Keratinocyte (primary cell): ENCODE measurements around the gene SPAG5. TPM values are rescaled to one million over a fixed set of nuclear protein-coding genes. Genes with fewer than 3 reads are reported as not detected.
"Not testable (repeated sequence)": the region's sequence is repeated elsewhere in the genome, so short reads cannot be mapped to it uniquely, and the experiment has no call there.

Source experiments
- DNase-seq: peaks from one replicate; pipeline ENCODE4 v3.0.0-alpha.2; 2011; ENCODE audit warnings: low read depth, missing footprints, low spot score
- FAIRE-seq: peaks from 2 replicates; lab custom pipeline; 2011; peaks lifted over from hg19 to GRCh38; lab: Jason Lieb, UNC
- H2AFZ ChIP-seq: 2 replicates; pipeline ENCODE4 v1.6.0; 2012; ENCODE audit warnings: low read length, control low read depth, inconsistent platforms; ENCODE audit not compliant: control insufficient read depth
- H3K27ac ChIP-seq: 2 replicates; pipeline ENCODE4 v1.5.1; 2011; ENCODE audit warnings: low read length; ENCODE audit not compliant: control insufficient read depth, insufficient read depth
- H3K27me3 ChIP-seq: 3 replicates; pipeline ENCODE4 v1.6.0; 2011; ENCODE audit warnings: low read length; ENCODE audit not compliant: control insufficient read depth, insufficient read depth; ENCODE audit errors: extremely low read depth
- H3K36me3 ChIP-seq, 2 experiments: 2 replicates in 1 of 2; 3 replicates in 1 of 2; pipeline ENCODE4 v1.5.1; 2011; ENCODE audit warnings: low read length in 2 of 2, mild to moderate bottlenecking in 1 of 2; ENCODE audit not compliant: control insufficient read depth in 2 of 2, insufficient read depth in 2 of 2; ENCODE audit errors: extremely low read depth in 1 of 2
- H3K4me1 ChIP-seq: 3 replicates; pipeline ENCODE4 v1.5.1; 2011; ENCODE audit warnings: low read length; ENCODE audit not compliant: control insufficient read depth, insufficient read depth; ENCODE audit errors: extremely low read depth
- H3K4me2 ChIP-seq: 3 replicates; pipeline ENCODE4 v1.6.0; 2011; ENCODE audit warnings: low read depth, low read length; ENCODE audit not compliant: control insufficient read depth, insufficient read depth; ENCODE audit errors: extremely low read depth
- H3K4me3 ChIP-seq, 3 experiments: fragments of 200-600 bp in 1 of 3; sonication (generic) in 1 of 3; 2 replicates in 2 of 3; 3 replicates in 1 of 3; pipeline ENCODE4 v1.5.1; 2011 to 2016; ENCODE audit warnings: low read length in 3 of 3, mild to moderate bottlenecking in 3 of 3, control low read depth in 2 of 3, inconsistent platforms in 1 of 3, low read depth in 1 of 3, mixed read lengths in 1 of 3, mixed run types in 1 of 3, moderate library complexity in 1 of 3; ENCODE audit not compliant: control insufficient read depth in 2 of 3, insufficient read depth in 2 of 3; ENCODE audit errors: extremely low read depth in 1 of 3
- H3K79me2 ChIP-seq: 2 replicates; pipeline ENCODE4 v1.6.0; 2012; ENCODE audit warnings: low read length; ENCODE audit not compliant: control insufficient read depth, insufficient read depth
- H3K9ac ChIP-seq: 3 replicates; pipeline ENCODE4 v1.6.0; 2011; ENCODE audit warnings: low read length; ENCODE audit not compliant: control insufficient read depth, insufficient read depth; ENCODE audit errors: extremely low read depth
- H3K9me1 ChIP-seq: 3 replicates; pipeline ENCODE4 v1.6.0; 2011; ENCODE audit warnings: low read length; ENCODE audit not compliant: control insufficient read depth, insufficient read depth; ENCODE audit errors: extremely low read depth
- H3K9me3 ChIP-seq: 2 replicates; pipeline ENCODE4 v1.5.1; 2012; ENCODE audit warnings: low read depth, low read length; ENCODE audit not compliant: control insufficient read depth
- H4K20me1 ChIP-seq: 3 replicates; pipeline ENCODE4 v1.6.0; 2011; ENCODE audit warnings: low read length; ENCODE audit not compliant: control insufficient read depth, insufficient read depth; ENCODE audit errors: extremely low read depth
- EZH2 ChIP-seq: IDR thresholded peaks from one replicate; pipeline ENCODE4 v1.6.1; 2012; ENCODE audit warnings: inconsistent platforms, mild to moderate bottlenecking, low read length, moderate library complexity
- dilution Hi-C: fragments of 300-500 bp; cut with MboI; formaldehyde crosslinking; loops from one replicate; pipeline ENCODE4 v1.7.0; 2020; ENCODE audit warnings: low sequenced_read_pairs; ENCODE audit not compliant: extremely low pct_ligation_motif_present
- polyA plus RNA-seq, 5 experiments: library from polyadenylated mRNA; depleted of rRNA in 3 of 5; stranded (reverse) in 3 of 5; stranded (forward) in 1 of 5; unstranded in 1 of 5; fragments of >200 nt; gene quantifications; 1 replicate in 1 of 5; 2 replicates in 3 of 5; 3 replicates in 1 of 5; pipeline versions ENCODE4 v1.2.1 to v1.2.3, GENCODE V29; 2011 to 2012; ENCODE audit warnings: missing spikeins in 2 of 5, low read depth in 1 of 5, low replicate concordance in 1 of 5
- TF ChIP-seq, protein P1 (sequence below), 3 experiments: IDR thresholded peaks in 1 of 3; conservative IDR thresholded peaks in 1 of 3; optimal IDR thresholded peaks in 1 of 3; 2 replicates in 2 of 3; 3 replicates in 1 of 3; pipeline versions ENCODE3 to v1.5.1; 2011; ENCODE audit warnings: low read length in 3 of 3, mild to moderate bottlenecking in 3 of 3, moderate library complexity in 2 of 3, control low read depth in 1 of 3, inconsistent platforms in 1 of 3; ENCODE audit not compliant: insufficient read depth in 2 of 3; ENCODE audit errors: extremely low read depth in 1 of 3

Gene SPAG5
- polyA plus RNA-seq, 1 donor (not counting 4 experiments of a cell fraction or from before 2014, with no cell fraction given) = 21.1 TPM

DNA sequence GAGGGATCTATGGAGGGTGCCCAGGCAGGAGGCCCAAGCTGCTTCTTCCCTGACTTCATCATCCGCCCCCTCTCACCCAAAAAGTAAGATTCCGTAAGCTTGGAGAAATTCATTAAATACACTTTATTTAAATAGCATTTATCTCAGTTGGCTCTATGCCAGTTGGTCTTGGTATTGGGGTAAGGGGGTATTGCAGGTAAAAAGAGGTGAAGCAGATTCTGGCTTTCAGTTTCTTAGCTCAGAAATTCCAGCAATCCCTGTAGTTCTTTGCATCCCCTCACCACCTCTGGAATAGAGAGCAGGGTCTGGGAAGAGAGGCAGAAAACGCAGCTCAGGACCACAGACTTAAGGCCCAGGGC lies 21.4 kb downstream of the SPAG5 start:
- TF ChIP-seq EZH2 = no peak
- TF ChIP-seq, protein P1, sequence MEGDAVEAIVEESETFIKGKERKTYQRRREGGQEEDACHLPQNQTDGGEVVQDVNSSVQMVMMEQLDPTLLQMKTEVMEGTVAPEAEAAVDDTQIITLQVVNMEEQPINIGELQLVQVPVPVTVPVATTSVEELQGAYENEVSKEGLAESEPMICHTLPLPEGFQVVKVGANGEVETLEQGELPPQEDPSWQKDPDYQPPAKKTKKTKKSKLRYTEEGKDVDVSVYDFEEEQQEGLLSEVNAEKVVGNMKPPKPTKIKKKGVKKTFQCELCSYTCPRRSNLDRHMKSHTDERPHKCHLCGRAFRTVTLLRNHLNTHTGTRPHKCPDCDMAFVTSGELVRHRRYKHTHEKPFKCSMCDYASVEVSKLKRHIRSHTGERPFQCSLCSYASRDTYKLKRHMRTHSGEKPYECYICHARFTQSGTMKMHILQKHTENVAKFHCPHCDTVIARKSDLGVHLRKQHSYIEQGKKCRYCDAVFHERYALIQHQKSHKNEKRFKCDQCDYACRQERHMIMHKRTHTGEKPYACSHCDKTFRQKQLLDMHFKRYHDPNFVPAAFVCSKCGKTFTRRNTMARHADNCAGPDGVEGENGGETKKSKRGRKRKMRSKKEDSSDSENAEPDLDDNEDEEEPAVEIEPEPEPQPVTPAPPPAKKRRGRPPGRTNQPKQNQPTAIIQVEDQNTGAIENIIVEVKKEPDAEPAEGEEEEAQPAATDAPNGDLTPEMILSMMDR (optimal IDR thresholded peaks at IDR 0.05 in 1 of 3, IDR thresholded peaks at IDR 0.05 in 1 of 3, conservative IDR thresholded peaks at IDR 0.05 in 1 of 3; ENCODE audit: extremely low read depth in 1 of 3, insufficient read depth in 2 of 3, low read length in 3 of 3) = no peak
- no peak overlapping the region for H3K4me3 ChIP-seq
- H2AFZ ChIP-seq = no peak overlapping the region
- no peak for DNase-seq
- dilution Hi-C loops = no loop called here
- H3K9me1 ChIP-seq = no peaks in the 10 kb centered on the region
- H3K27me3 ChIP-seq = no peaks in the 10 kb centered on the region
- H4K20me1 ChIP-seq = no peaks in the 10 kb centered on the region
- H3K9me3 ChIP-seq = no peaks in the 10 kb centered on the region
- H3K4me1 ChIP-seq = peaks cover 7% of the 10 kb centered on the region
- peaks cover 12 to 35% of the 10 kb centered on the region in 2 experiments for H3K36me3 ChIP-seq
- H3K79me2 ChIP-seq = no peaks in the 10 kb centered on the region
- H3K27ac ChIP-seq = no peak overlapping the region
- no peak for FAIRE-seq
- no peak overlapping the region for H3K4me2 ChIP-seq
- no peak overlapping the region for H3K9ac ChIP-seq

DNA sequence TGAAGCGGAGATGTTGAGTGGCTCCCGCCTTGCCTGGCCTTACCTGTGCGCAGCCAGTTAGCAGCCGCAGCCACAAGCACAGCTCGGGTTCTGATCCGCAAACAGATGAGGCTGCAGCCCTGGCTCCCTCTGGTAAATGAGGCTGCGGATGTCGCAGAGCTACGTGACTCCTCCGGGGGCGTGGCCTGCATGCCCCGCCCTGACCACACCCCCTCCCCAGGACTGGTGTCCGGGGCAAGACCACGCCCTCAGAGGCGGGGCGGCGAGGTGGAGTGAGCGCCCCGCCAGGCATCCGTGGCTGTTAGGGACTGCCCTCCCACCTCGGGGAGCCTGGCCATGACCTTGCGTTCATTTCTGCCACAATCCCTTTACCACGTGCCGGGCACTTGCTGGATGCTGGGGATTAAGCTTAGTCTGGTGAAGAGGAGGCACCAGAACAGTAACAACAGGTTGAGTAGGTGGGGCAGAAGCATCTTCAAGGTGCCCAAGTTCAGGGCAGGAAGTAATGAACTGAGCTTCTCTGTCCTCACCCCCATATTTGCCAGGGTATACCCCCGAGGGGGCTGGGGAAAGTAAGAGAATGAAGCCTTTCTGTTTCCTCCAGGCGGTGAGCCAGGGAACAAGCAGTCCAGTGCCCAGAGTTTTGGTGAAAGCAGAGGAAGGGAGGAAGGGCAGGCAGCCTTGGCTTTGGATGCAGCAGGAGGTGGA lies 21.9 kb downstream of the SPAG5 start, which contains the start of gene ALDOC:
TSS of gene ALDOC (minus strand) at position 138 of the 708 bp plus-strand sequence. CDS start 1,363 bp downstream, outside the sequence.
- H3K4me3 ChIP-seq = peak within 1 kb of the TSS in 2 of 3 experiments; percentile 18 to 47
- FAIRE-seq = peak; percentile 69
- peak within 1 kb of the TSS; percentile 2 for H3K9ac ChIP-seq

DNA sequence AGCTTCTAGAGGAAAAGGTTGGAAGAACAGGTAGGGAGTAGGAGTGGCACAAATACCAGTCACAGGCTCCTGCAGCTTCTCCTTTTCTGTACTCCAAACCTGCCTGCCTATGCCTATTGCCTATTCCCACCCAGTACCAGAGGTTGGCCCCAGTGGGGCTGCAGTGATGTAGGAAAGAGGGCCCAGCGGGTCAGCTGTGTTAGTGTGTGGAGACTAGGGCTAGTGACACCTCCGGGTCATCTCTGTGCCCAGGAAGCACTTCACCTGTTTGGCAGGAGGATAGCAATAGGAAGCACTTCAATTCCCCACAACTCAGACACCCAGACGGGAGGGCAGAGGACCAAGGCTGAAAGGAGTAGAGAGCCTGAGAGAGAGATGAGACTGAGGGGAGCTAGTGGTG lies 22.8 kb downstream of the SPAG5 start:
- H3K9ac ChIP-seq, H3K9me1 ChIP-seq, H4K20me1 ChIP-seq, H3K27me3 ChIP-seq, H2AFZ ChIP-seq, dilution Hi-C loops, DNase-seq, H3K79me2 ChIP-seq, FAIRE-seq, H3K4me3 ChIP-seq, H3K9me3 ChIP-seq, H3K27ac ChIP-seq: not testable (repeated sequence)
- peaks cover 15% of the 10 kb centered on the region for H3K4me1 ChIP-seq
- H3K4me2 ChIP-seq = peak overlapping the region; percentile 25
- peaks cover 12 to 28% of the 10 kb centered on the region in 2 experiments for H3K36me3 ChIP-seq

More for the DNA sequence above, 21.9 kb downstream of the SPAG5 start, which contains the start of gene ALDOC:
- H4K20me1 ChIP-seq = no peaks in the 10 kb centered on the region
- no peaks in the 10 kb centered on the region for H3K9me3 ChIP-seq
- no peaks in the 10 kb centered on the region for H3K79me2 ChIP-seq
- dilution Hi-C loops = no loop called here
- peak within 1 kb of the TSS; percentile 82 for H2AFZ ChIP-seq
- H3K27ac ChIP-seq = peak within 1 kb of the TSS; percentile 16
- peaks cover 12% of the 10 kb centered on the region for H3K4me1 ChIP-seq
- DNase-seq = peak; percentile 86
- H3K4me2 ChIP-seq = peak within 1 kb of the TSS; percentile 78
- peaks cover 12 to 29% of the 10 kb centered on the region in 2 experiments for H3K36me3 ChIP-seq
- H3K27me3 ChIP-seq = no peaks in the 10 kb centered on the region
- TF ChIP-seq, protein P1 (optimal IDR thresholded peaks at IDR 0.05 in 1 of 3, IDR thresholded peaks at IDR 0.05 in 1 of 3, conservative IDR thresholded peaks at IDR 0.05 in 1 of 3; ENCODE audit: extremely low read depth in 1 of 3, insufficient read depth in 2 of 3, low read length in 3 of 3) = no peak
- TF ChIP-seq EZH2 = no peak
- no peaks in the 10 kb centered on the region for H3K9me1 ChIP-seq
